H54 (cell line): ENCODE results near the gene RNASEH2A.
"Not testable (repeated sequence)": the region's sequence is repeated elsewhere in the genome, so short reads cannot be mapped to it uniquely, and the experiment has no call there.

ENCODE experiments used
- DNase-seq: peaks from one replicate; pipeline ENCODE4 v3.0.0; 2011; ENCODE audit warnings: low spot score, mixed read lengths; ENCODE audit not compliant: insufficient read length
- FAIRE-seq: peaks from 3 replicates; lab custom pipeline; 2011; peaks lifted over from hg19 to GRCh38; lab: Jason Lieb, UNC
- POLR2A ChIP-seq: IDR thresholded peaks from 2 replicates; pipeline ENCODE4 v1.6.1; 2011; ENCODE audit warnings: low read depth, mild to moderate bottlenecking, low read length

The RNASEH2A gene

GRCh38 chr19:12793290-12794195 lies 12.8 kb upstream of the RNASEH2A start:
- DNase-seq, result peak; percentile 93
- no peak for FAIRE-seq
- peak; percentile 47; the same call in 1 of the 2 replicates for TF ChIP-seq POLR2A

- TF ChIP-seq POLR2A, result no peak
- DNase-seq (no peak), FAIRE-seq (no peak)
Measured at GRCh38 chr19:12794196-12794941, 12.0 kb upstream of the RNASEH2A start.

GRCh38 chr19:12794971-12795381 lies 11.4 kb upstream of the RNASEH2A start:
- FAIRE-seq, result no peak
- DNase-seq, result no peak
- TF ChIP-seq POLR2A, result no peak

GRCh38 chr19:12796146-12797071 lies 10.0 kb upstream of the RNASEH2A start:
- FAIRE-seq, result peak; percentile 38
- no peak for TF ChIP-seq POLR2A
- no peak for DNase-seq

- TF ChIP-seq POLR2A, result no peak
- DNase-seq, result no peak
- no peak for FAIRE-seq
Measured at GRCh38 chr19:12797141-12797587, 9.2 kb upstream of the RNASEH2A start.

- DNase-seq, FAIRE-seq: not testable (repeated sequence)
Measured at GRCh38 chr19:12797607-12798006, 8.8 kb upstream of the RNASEH2A start.

GRCh38 chr19:12799742-12800465 lies 6.5 kb upstream of the RNASEH2A start:
- TF ChIP-seq POLR2A, result no peak
- DNase-seq (no peak), FAIRE-seq (no peak)

- FAIRE-seq (no peak), DNase-seq (no peak)
- no peak for TF ChIP-seq POLR2A
Measured at GRCh38 chr19:12800466-12800770, 6.0 kb upstream of the RNASEH2A start.

GRCh38 chr19:12800923-12801465 lies 5.4 kb upstream of the RNASEH2A start:
- no peak for DNase-seq
- FAIRE-seq, result no peak
- TF ChIP-seq POLR2A, result no peak

- DNase-seq, result no peak
- TF ChIP-seq POLR2A, result peak; percentile 47
- FAIRE-seq, result no peak
Measured at GRCh38 chr19:12801466-12802266, 4.7 kb upstream of the RNASEH2A start, which contains the start of the genes PRDX2 and THSD8. Gene PRDX2 (minus strand): TSS chr19:12801800. CDS start chr19:12801261, 539 bp downstream. Gene THSD8 (plus strand): TSS chr19:12802069. CDS start chr19:12802072, 3 bp downstream.

GRCh38 chr19:12802267-12803106 lies 3.9 kb upstream of the RNASEH2A start:
- no peak for DNase-seq

More at GRCh38 chr19:12802267-12803106, 3.9 kb upstream of the RNASEH2A start:
- no peak for TF ChIP-seq POLR2A
- FAIRE-seq, result no peak
